Trophoblast cell (in vitro differentiated cells and primary cell): ENCODE results near the gene KRT86.

Experiments
- DNase-seq, 2 donors: peaks; one replicate each; pipeline ENCODE4 v3.0.0-alpha.2; 2016
- H2AFZ ChIP-seq: 2 replicates; pipeline ENCODE4 v1.6.1; 2013; ENCODE audit warnings: low read length, moderate library complexity, mild to moderate bottlenecking; ENCODE audit not compliant: insufficient read depth, poor library complexity
- H2AK5ac ChIP-seq: 2 replicates; pipeline ENCODE4 v1.6.1; 2013; ENCODE audit warnings: mild to moderate bottlenecking, low read length
- H2BK120ac ChIP-seq: 2 replicates; pipeline ENCODE4 v1.6.1; 2013; ENCODE audit warnings: low read length, mild to moderate bottlenecking, moderate library complexity; ENCODE audit not compliant: insufficient read depth, poor library complexity
- H2BK12ac ChIP-seq: 2 replicates; pipeline ENCODE4 v1.6.1; 2013; ENCODE audit warnings: mild to moderate bottlenecking, low read length, moderate library complexity
- H2BK5ac ChIP-seq: 2 replicates; pipeline ENCODE4 v1.6.1; 2013; ENCODE audit warnings: low read length, low read depth, moderate library complexity, mild to moderate bottlenecking; ENCODE audit not compliant: poor library complexity
- H3K14ac ChIP-seq: 2 replicates; pipeline ENCODE4 v1.6.1; 2013; ENCODE audit warnings: mild to moderate bottlenecking, low read length
- H3K18ac ChIP-seq: 2 replicates; pipeline ENCODE4 v1.6.1; 2013; ENCODE audit warnings: mild to moderate bottlenecking, low read length
- H3K23ac ChIP-seq: 2 replicates; pipeline ENCODE4 v1.6.1; 2013; ENCODE audit warnings: low read length
- H3K27ac ChIP-seq: 2 replicates; pipeline ENCODE4 v1.5.1; 2013; ENCODE audit warnings: low read depth, mild to moderate bottlenecking, inconsistent platforms, low read length, moderate library complexity
- H3K27me3 ChIP-seq: 2 replicates; pipeline ENCODE4 v1.6.1; 2013; ENCODE audit warnings: inconsistent platforms, mild to moderate bottlenecking, low read length, moderate library complexity; ENCODE audit not compliant: insufficient read depth
- H3K36me3 ChIP-seq, 2 experiments: 1 replicate in 1 of 2; 2 replicates in 1 of 2; pipeline ENCODE4 v1.6.1; 2013; ENCODE audit warnings: low read length in 2 of 2, mild to moderate bottlenecking in 2 of 2, moderate library complexity in 1 of 2; ENCODE audit not compliant: insufficient read depth in 2 of 2, control insufficient read depth in 1 of 2
- H3K4ac ChIP-seq: 2 replicates; pipeline ENCODE4 v1.6.1; 2013; ENCODE audit warnings: low read depth, mild to moderate bottlenecking, low read length, moderate library complexity
- H3K4me1 ChIP-seq, 2 experiments: 1 replicate in 1 of 2; 2 replicates in 1 of 2; pipeline ENCODE4 v1.6.1; 2013; ENCODE audit warnings: low read length in 2 of 2, mild to moderate bottlenecking in 2 of 2, moderate library complexity in 1 of 2; ENCODE audit not compliant: insufficient read depth in 2 of 2, control insufficient read depth in 1 of 2
- H3K4me2 ChIP-seq: 2 replicates; pipeline ENCODE4 v1.6.1; 2013; ENCODE audit warnings: inconsistent platforms, mild to moderate bottlenecking, low read length, moderate library complexity
- H3K4me3 ChIP-seq: 2 replicates; pipeline ENCODE4 v1.5.1; 2013; ENCODE audit warnings: mild to moderate bottlenecking, low read depth, low read length, inconsistent platforms
- H3K79me1 ChIP-seq: one replicate; pipeline ENCODE4 v1.6.1; 2013; ENCODE audit warnings: low read length
- H3K79me2 ChIP-seq: 2 replicates; pipeline ENCODE4 v1.6.1; 2013; ENCODE audit warnings: low read length, mild to moderate bottlenecking; ENCODE audit not compliant: control insufficient read depth, insufficient read depth, poor library complexity
- H3K9ac ChIP-seq: 2 replicates; pipeline ENCODE4 v1.6.1; 2013; ENCODE audit warnings: mild to moderate bottlenecking, low read length
- H3K9me3 ChIP-seq: 2 replicates; pipeline ENCODE4 v1.6.1; 2013; ENCODE audit warnings: low read depth, mild to moderate bottlenecking, control low read depth, inconsistent platforms, low read length; ENCODE audit not compliant: insufficient read depth
- H4K12ac ChIP-seq: 2 replicates; pipeline ENCODE4 v1.6.1; 2013; ENCODE audit warnings: low read depth, mild to moderate bottlenecking, low read length, moderate library complexity
- H4K8ac ChIP-seq: 2 replicates; pipeline ENCODE4 v1.6.1; 2013; ENCODE audit warnings: low read depth, mild to moderate bottlenecking, low read length, moderate library complexity
- H4K91ac ChIP-seq: one replicate; pipeline ENCODE4 v1.6.1; 2013; ENCODE audit warnings: low read depth, mild to moderate bottlenecking, low read length, moderate library complexity
- WGBS: extraction: QIAGEN DNeasy Blood & Tissue Kit; methylation state at CpG from one replicate; pipeline ENCODE4 v1.1.7; 2013; ENCODE audit warnings: missing lambda C conversion rate; ENCODE audit not compliant: insufficient read length, insufficient coverage; ENCODE audit errors: extremely low coverage; 5-methylcytosine and 5-hydroxymethylcytosine counted together

KRT86 gene

GRCh38 chr12:52228366-52228765, 46.1 kb upstream of the KRT86 start:
- Histone ChIP-seq H3K23ac (no peak overlapping the region), H3K18ac (no peak overlapping the region), H3K27me3 (no peaks in the 10 kb centered on the region), H3K4me1 (peaks cover 35 to 42% of the 10 kb centered on the region in 2 experiments), H4K8ac (no peak overlapping the region), H4K12ac (no peak overlapping the region), H2AFZ (no peak overlapping the region), H3K27ac (no peak overlapping the region), H4K91ac (no peak overlapping the region), H3K79me2 (peaks cover 15% of the 10 kb centered on the region), H2AK5ac (no peak overlapping the region), H3K9me3 (no peaks in the 10 kb centered on the region), H3K36me3 (no peaks in the 10 kb centered on the region), H3K4me3 (no peak overlapping the region), H2BK12ac (no peak overlapping the region), H2BK120ac (no peak overlapping the region), H3K4ac (no peak overlapping the region), H3K9ac (no peak overlapping the region), H3K14ac (no peak overlapping the region), H3K4me2 (no peak overlapping the region), H3K79me1 (peaks cover 40% of the 10 kb centered on the region), H2BK5ac (no peak overlapping the region)
- DNase-seq = peak in 1 of 2 donors; percentile 56
- WGBS = no CpG with 5 or more reads among the region's 3 CpGs

GRCh38 chr12:52228931-52229330, 45.5 kb upstream of the KRT86 start:
- H2BK12ac ChIP-seq = peak overlapping the region; percentile 55
- H3K9me3 ChIP-seq = no peaks in the 10 kb centered on the region
- no peak overlapping the region for H2BK5ac ChIP-seq
- no peak overlapping the region for H4K12ac ChIP-seq
- peak overlapping the region; percentile 88 for H4K91ac ChIP-seq
- peaks cover 35 to 42% of the 10 kb centered on the region in 2 experiments for H3K4me1 ChIP-seq
- no peak overlapping the region for H3K4ac ChIP-seq
- no peak overlapping the region for H3K27ac ChIP-seq
- H3K79me2 ChIP-seq = peaks cover 20% of the 10 kb centered on the region
- no peak overlapping the region for H2AFZ ChIP-seq
- H3K18ac ChIP-seq = peak overlapping the region; percentile 20
- H3K14ac ChIP-seq = peak overlapping the region; percentile 0
- H3K9ac ChIP-seq = no peak overlapping the region
- H3K79me1 ChIP-seq = peaks cover 45% of the 10 kb centered on the region
- H4K8ac ChIP-seq = no peak overlapping the region
- H3K23ac ChIP-seq = no peak overlapping the region
- peak; percentile 69 to 73 for DNase-seq
- no CpG with 5 or more reads among the region's 6 CpGs for WGBS
- H3K36me3 ChIP-seq = no peaks in the 10 kb centered on the region
- no peak overlapping the region for H3K4me2 ChIP-seq
- no peak overlapping the region for H3K4me3 ChIP-seq
- peak overlapping the region; percentile 34 for H2BK120ac ChIP-seq
- no peaks in the 10 kb centered on the region for H3K27me3 ChIP-seq
- peak overlapping the region; percentile 11 for H2AK5ac ChIP-seq

- Histone ChIP-seq H3K27me3 (no peaks in the 10 kb centered on the region), H3K4me2 (no peak overlapping the region), H2BK5ac (peak overlapping the region; percentile 66), H3K4me3 (no peak overlapping the region), H4K8ac (peak overlapping the region; percentile 15), H2AK5ac (peak overlapping the region; percentile 21), H3K79me1 (peaks cover 52% of the 10 kb centered on the region), H3K14ac (peak overlapping the region; percentile 50), H3K18ac (peak overlapping the region; percentile 19), H2AFZ (no peak overlapping the region), H2BK120ac (peak overlapping the region; percentile 87), H3K9ac (no peak overlapping the region), H3K79me2 (peaks cover 26% of the 10 kb centered on the region), H2BK12ac (peak overlapping the region; percentile 80), H4K91ac (peak overlapping the region; percentile 88), H3K36me3 (peaks cover 2 to 3% of the 10 kb centered on the region in 2 experiments), H3K27ac (peak overlapping the region; percentile 54), H3K4me1 (peaks cover 40 to 51% of the 10 kb centered on the region in 2 experiments), H4K12ac (no peak overlapping the region), H3K9me3 (no peaks in the 10 kb centered on the region), H3K4ac (peak overlapping the region; percentile 8), H3K23ac (no peak overlapping the region)
- WGBS = no CpG with 5 or more reads among the region's 2 CpGs
- peak in 1 of 2 donors; percentile 39 for DNase-seq
Observed at GRCh38 chr12:52229836-52230343, 44.6 kb upstream of the KRT86 start.

- peak; percentile 95 to 96 for DNase-seq
- Histone ChIP-seq H2AK5ac (peak overlapping the region; percentile 22), H3K23ac (no peak overlapping the region), H3K79me2 (peaks cover 28% of the 10 kb centered on the region), H3K4me2 (peak overlapping the region; percentile 2), H3K14ac (peak overlapping the region; percentile 19), H4K12ac (no peak overlapping the region), H4K8ac (peak overlapping the region; percentile 56), H2BK5ac (peak overlapping the region; percentile 86), H3K4me1 (peaks cover 46 to 58% of the 10 kb centered on the region in 2 experiments), H2BK120ac (peak overlapping the region; percentile 83), H3K4ac (peak overlapping the region; percentile 42), H3K9me3 (no peaks in the 10 kb centered on the region), H2BK12ac (peak overlapping the region; percentile 58), H3K36me3 (peaks cover 9 to 10% of the 10 kb centered on the region in 2 experiments), H3K9ac (no peak overlapping the region), H2AFZ (no peak overlapping the region), H3K27ac (peak overlapping the region; percentile 92), H3K79me1 (peaks cover 51% of the 10 kb centered on the region), H3K27me3 (no peaks in the 10 kb centered on the region), H3K4me3 (no peak overlapping the region), H3K18ac (peak overlapping the region; percentile 2), H4K91ac (peak overlapping the region; percentile 89)
- WGBS = no CpG with 5 or more reads among the region's 8 CpGs
Observed at GRCh38 chr12:52230364-52231281, 43.8 kb upstream of the KRT86 start.
